Measurements from ENCODE around the gene KLK2. TPM values are rescaled to one million over a fixed set of nuclear protein-coding genes. Genes with fewer than 3 reads are reported as not detected.

Gene KLK2
- total RNA-seq, 1 donor: not detected

DNA sequence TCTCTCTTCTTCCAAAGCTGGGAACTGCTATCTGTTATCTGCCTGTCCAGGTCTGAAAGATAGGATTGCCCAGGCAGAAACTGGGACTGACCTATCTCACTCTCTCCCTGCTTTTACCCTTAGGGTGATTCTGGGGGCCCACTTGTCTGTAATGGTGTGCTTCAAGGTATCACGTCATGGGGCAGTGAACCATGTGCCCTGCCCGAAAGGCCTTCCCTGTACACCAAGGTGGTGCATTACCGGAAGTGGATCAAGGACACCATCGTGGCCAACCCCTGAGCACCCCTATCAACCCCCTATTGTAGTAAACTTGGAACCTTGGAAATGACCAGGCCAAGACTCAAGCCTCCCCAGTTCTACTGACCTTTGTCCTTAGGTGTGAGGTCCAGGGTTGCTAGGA lies 13.4 kb upstream of the KLK2 start:
- Histone ChIP-seq H3K36me3 (ENCODE audit: insufficient read depth, low read length) (no peaks in the 10 kb centered on the region), H3K4me2 (ENCODE audit: insufficient read depth, low read length) (no peak overlapping the region), H3K9me3 (ENCODE audit: low read depth, low read length) (no peaks in the 10 kb centered on the region), H4K20me1 (ENCODE audit: insufficient read depth, low read length) (no peaks in the 10 kb centered on the region), H3K4me1 (ENCODE audit: insufficient read depth, low read length) (no peaks in the 10 kb centered on the region), H3K4me3 (ENCODE audit: insufficient read depth, low read length) (no peak overlapping the region), H3K79me2 (ENCODE audit: insufficient read depth, low read length) (no peaks in the 10 kb centered on the region), H2AFZ (ENCODE audit: low read length) (no peak overlapping the region), H3K27me3 (ENCODE audit: insufficient read depth, low read length) (peaks cover 7% of the 10 kb centered on the region), H3K27ac (ENCODE audit: low read depth, low read length) (no peak overlapping the region)
- no peak for DNase-seq (ENCODE audit: insufficient read length, low spot score, missing footprints)
- TF ChIP-seq, protein P1, sequence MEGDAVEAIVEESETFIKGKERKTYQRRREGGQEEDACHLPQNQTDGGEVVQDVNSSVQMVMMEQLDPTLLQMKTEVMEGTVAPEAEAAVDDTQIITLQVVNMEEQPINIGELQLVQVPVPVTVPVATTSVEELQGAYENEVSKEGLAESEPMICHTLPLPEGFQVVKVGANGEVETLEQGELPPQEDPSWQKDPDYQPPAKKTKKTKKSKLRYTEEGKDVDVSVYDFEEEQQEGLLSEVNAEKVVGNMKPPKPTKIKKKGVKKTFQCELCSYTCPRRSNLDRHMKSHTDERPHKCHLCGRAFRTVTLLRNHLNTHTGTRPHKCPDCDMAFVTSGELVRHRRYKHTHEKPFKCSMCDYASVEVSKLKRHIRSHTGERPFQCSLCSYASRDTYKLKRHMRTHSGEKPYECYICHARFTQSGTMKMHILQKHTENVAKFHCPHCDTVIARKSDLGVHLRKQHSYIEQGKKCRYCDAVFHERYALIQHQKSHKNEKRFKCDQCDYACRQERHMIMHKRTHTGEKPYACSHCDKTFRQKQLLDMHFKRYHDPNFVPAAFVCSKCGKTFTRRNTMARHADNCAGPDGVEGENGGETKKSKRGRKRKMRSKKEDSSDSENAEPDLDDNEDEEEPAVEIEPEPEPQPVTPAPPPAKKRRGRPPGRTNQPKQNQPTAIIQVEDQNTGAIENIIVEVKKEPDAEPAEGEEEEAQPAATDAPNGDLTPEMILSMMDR (IDR thresholded peaks at IDR 0.05; ENCODE audit: extremely low read depth, low read depth, low read length): no peak

DNA sequence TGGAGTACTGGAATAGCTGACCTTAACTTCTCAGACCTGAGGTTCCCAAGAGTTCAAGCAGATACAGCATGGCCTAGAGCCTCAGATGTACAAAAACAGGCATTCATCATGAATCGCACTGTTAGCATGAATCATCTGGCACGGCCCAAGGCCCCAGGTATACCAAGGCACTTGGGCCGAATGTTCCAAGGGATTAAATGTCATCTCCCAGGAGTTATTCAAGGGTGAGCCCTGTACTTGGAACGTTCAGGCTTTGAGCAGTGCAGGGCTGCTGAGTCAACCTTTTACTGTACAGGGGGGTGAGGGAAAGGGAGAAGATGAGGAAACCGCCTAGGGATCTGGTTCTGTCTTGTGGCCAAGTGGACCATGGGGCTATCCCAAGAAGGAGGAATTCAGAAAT lies 12.2 kb upstream of the KLK2 start:
- Histone ChIP-seq H2AFZ (ENCODE audit: low read length) (no peak overlapping the region), H4K20me1 (ENCODE audit: insufficient read depth, low read length) (no peaks in the 10 kb centered on the region), H3K4me3 (ENCODE audit: insufficient read depth, low read length) (no peak overlapping the region), H3K79me2 (ENCODE audit: insufficient read depth, low read length) (no peaks in the 10 kb centered on the region), H3K4me1 (ENCODE audit: insufficient read depth, low read length) (no peaks in the 10 kb centered on the region), H3K4me2 (ENCODE audit: insufficient read depth, low read length) (no peak overlapping the region), H3K9me3 (ENCODE audit: low read depth, low read length) (no peaks in the 10 kb centered on the region), H3K27me3 (ENCODE audit: insufficient read depth, low read length) (peaks cover 9% of the 10 kb centered on the region), H3K27ac (ENCODE audit: low read depth, low read length) (no peak overlapping the region), H3K36me3 (ENCODE audit: insufficient read depth, low read length) (no peaks in the 10 kb centered on the region)
- no peak for DNase-seq (ENCODE audit: insufficient read length, low spot score, missing footprints)
- TF ChIP-seq, protein P1 (IDR thresholded peaks at IDR 0.05; ENCODE audit: extremely low read depth, low read depth, low read length): no peak

DNA sequence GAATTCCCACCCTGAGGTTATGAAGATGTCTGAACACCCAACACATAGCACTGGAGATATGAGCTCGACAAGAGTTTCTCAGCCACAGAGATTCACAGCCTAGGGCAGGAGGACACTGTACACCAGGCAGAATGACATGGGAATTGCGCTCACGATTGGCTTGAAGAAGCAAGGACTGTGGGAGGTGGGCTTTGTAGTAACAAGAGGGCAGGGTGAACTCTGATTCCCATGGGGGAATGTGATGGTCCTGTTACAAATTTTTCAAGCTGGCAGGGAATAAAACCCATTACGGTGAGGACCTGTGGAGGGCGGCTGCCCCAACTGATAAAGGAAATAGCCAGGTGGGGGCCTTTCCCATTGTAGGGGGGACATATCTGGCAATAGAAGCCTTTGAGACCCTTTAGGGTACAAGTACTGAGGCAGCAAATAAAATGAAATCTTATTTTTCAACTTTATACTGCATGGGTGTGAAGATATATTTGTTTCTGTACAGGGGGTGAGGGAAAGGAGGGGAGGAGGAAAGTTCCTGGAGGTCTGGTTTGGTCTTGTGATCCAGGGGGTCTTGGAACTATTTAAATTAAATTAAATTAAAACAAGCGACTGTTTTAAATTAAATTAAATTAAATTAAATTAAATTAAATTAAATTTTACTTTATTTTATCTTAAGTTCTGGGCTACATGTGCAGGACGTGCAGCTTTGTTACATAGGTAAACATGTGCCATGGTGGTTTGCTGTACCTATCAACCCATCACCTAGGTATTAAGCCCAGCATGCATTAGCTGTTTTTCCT lies 11.5 kb upstream of the KLK2 start:
- Histone ChIP-seq H4K20me1 (ENCODE audit: insufficient read depth, low read length) (no peaks in the 10 kb centered on the region), H3K4me1 (ENCODE audit: insufficient read depth, low read length) (no peaks in the 10 kb centered on the region), H3K36me3 (ENCODE audit: insufficient read depth, low read length) (no peaks in the 10 kb centered on the region), H3K9me3 (ENCODE audit: low read depth, low read length) (no peaks in the 10 kb centered on the region), H2AFZ (ENCODE audit: low read length) (no peak overlapping the region), H3K27ac (ENCODE audit: low read depth, low read length) (no peak overlapping the region), H3K79me2 (ENCODE audit: insufficient read depth, low read length) (no peaks in the 10 kb centered on the region), H3K4me2 (ENCODE audit: insufficient read depth, low read length) (no peak overlapping the region), H3K4me3 (ENCODE audit: insufficient read depth, low read length) (no peak overlapping the region), H3K27me3 (ENCODE audit: insufficient read depth, low read length) (peaks cover 9% of the 10 kb centered on the region)
- TF ChIP-seq, protein P1 (IDR thresholded peaks at IDR 0.05; ENCODE audit: extremely low read depth, low read depth, low read length): no peak
- DNase-seq (ENCODE audit: insufficient read length, low spot score, missing footprints): no peak

DNA sequence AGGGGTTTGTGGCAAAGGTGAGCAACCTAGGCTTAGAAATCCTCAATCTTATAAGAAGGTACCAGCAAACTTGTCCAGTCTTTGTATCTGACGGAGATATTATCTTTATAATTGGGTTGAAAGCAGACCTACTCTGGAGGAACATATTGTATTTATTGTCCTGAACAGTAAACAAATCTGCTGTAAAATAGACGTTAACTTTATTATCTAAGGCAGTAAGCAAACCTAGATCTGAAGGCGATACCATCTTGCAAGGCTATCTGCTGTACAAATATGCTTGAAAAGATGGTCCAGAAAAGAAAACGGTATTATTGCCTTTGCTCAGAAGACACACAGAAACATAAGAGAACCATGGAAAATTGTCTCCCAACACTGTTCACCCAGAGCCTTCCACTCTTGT lies 3.8 kb upstream of the KLK2 start:
- Histone ChIP-seq H3K4me1 (ENCODE audit: insufficient read depth, low read length) (no peaks in the 10 kb centered on the region), H3K9me3 (ENCODE audit: low read depth, low read length) (no peaks in the 10 kb centered on the region), H4K20me1 (ENCODE audit: insufficient read depth, low read length) (no peaks in the 10 kb centered on the region), H3K4me3 (ENCODE audit: insufficient read depth, low read length) (no peak overlapping the region), H2AFZ (ENCODE audit: low read length) (no peak overlapping the region), H3K27me3 (ENCODE audit: insufficient read depth, low read length) (peaks cover 13% of the 10 kb centered on the region), H3K36me3 (ENCODE audit: insufficient read depth, low read length) (no peaks in the 10 kb centered on the region), H3K79me2 (ENCODE audit: insufficient read depth, low read length) (no peaks in the 10 kb centered on the region), H3K4me2 (ENCODE audit: insufficient read depth, low read length) (no peak overlapping the region), H3K27ac (ENCODE audit: low read depth, low read length) (no peak overlapping the region)
- DNase-seq (ENCODE audit: insufficient read length, low spot score, missing footprints): no peak
- TF ChIP-seq, protein P1 (IDR thresholded peaks at IDR 0.05; ENCODE audit: extremely low read depth, low read depth, low read length): no peak
